ENCODE data around the gene DIAPH2. TPM values are rescaled to one million over a fixed set of nuclear protein-coding genes. Genes with fewer than 3 reads are reported as not detected.

DIAPH2 gene
- total RNA-seq (2021; fragmentation: NEBNext Ultra II Directional; extraction: Animal tissue kit (Norgen Biotek cat#: 25700)) = 10 to 100 TPM; 10.1 to 13.5 (median 11.6) TPM
- long read RNA-seq, partial matches to known transcripts = 4 of 11 reads
- long read RNA-seq, other reads (novel, unspliced or antisense) = 6 of 11 reads

DNA sequence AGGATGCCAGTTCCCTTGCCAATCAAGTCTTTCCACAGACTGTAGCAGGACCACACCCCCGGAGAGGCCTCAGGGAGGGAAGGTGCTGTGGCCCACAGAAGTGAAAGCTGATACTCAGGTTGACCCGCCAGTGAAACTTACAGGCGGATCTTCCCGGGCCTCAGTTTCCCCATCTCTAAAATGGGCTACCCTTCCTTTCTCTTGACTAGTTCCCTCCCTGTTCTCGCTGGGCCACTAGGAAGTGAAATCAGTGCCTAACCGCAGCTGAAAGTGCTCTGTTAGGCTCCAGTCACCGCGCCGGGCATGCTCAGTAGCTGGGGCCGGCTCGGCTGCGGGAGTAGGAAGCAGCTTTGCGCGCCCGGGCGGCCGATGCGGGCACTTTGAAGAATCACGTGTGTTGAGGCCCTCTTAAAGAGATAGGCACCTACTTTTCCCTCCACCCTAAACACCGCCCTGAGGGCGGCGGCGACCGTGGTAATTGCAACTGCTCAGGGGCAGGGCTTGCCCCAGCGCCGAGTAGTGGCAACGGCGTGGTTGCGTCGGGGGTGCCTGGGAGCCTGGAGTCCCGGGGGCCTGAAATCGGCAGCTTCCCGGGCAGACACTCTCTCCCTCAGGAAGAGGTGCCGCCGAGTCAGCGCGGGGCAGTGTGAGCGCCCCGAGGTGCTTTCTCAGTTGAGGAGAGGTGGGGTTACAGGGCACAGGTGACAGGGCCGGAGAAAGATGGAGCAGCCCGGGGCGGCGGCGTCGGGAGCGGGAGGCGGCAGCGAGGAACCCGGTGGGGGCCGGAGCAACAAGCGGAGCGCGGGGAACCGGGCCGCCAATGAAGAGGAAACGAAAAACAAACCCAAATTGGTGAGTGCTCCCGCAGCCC is at the start of gene DIAPH2:
Gene DIAPH2, plus strand, starts transcription at position 504 of the 871 bp plus-strand sequence.
- Mint-ChIP-seq H3K27me3 (ENCODE audit: insufficient read depth) (peaks cover 3% of the 10 kb centered on the region), H3K4me1 (ENCODE audit: low read depth) (peaks cover 20% of the 10 kb centered on the region), H3K9me3 (no peaks in the 10 kb centered on the region), H3K27ac (peak within 1 kb of the TSS; percentile 91), H3K4me3 (peak within 1 kb of the TSS; percentile 96), H3K36me3 (ENCODE audit: low read depth) (peaks cover 6% of the 10 kb centered on the region; the same call in 1 of the 2 replicates)
- TF ChIP-seq, protein P1, sequence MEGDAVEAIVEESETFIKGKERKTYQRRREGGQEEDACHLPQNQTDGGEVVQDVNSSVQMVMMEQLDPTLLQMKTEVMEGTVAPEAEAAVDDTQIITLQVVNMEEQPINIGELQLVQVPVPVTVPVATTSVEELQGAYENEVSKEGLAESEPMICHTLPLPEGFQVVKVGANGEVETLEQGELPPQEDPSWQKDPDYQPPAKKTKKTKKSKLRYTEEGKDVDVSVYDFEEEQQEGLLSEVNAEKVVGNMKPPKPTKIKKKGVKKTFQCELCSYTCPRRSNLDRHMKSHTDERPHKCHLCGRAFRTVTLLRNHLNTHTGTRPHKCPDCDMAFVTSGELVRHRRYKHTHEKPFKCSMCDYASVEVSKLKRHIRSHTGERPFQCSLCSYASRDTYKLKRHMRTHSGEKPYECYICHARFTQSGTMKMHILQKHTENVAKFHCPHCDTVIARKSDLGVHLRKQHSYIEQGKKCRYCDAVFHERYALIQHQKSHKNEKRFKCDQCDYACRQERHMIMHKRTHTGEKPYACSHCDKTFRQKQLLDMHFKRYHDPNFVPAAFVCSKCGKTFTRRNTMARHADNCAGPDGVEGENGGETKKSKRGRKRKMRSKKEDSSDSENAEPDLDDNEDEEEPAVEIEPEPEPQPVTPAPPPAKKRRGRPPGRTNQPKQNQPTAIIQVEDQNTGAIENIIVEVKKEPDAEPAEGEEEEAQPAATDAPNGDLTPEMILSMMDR (IDR thresholded peaks at IDR 0.05) = peak; percentile 26; the same call in 1 of the 2 replicates
- peak; percentile 65 for DNase-seq

GRCh38 chrX:96650023-96650422 is 34.6 kb upstream of the DIAPH2 start:
- no peak overlapping the region for H3K27ac Mint-ChIP-seq

DNA sequence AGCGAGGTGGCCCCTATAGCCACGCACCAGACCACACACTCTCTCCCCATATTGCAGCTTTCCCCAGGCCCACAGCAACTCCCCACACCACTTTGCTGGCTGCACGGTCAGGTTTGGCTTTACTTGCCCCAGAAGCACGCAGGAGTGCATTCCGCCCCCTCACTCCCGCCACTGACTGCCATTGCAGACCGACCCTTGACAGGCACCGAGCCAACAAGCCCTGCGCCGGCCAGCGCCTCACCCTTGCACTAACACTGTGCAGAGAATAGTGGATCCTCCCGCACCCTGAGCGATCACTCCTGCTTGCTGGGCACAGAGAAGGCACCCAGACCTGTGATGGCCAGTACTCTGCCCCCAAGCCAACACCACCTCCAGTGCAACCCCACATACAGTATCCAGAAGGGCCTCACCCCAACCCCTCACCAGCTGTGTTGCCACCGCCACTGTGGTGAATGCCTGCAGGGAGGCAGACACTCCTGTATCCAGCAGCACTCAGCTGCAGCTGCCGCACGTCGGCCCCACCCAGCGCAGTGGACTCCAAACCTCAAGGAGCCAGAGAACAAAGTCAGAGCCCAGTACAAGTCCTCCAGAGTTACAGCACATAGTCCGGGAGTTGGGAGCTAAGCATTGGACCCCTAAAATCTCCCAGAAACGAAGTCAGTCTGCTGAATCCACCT is 28.6 kb upstream of the DIAPH2 start:
- Mint-ChIP-seq H3K4me1 (ENCODE audit: low read depth) (no peaks in the 10 kb centered on the region), H3K27ac (no peak overlapping the region), H3K4me3 (no peak overlapping the region), H3K36me3 (ENCODE audit: low read depth) (no peaks in the 10 kb centered on the region), H3K9me3 (no peaks in the 10 kb centered on the region), H3K27me3 (ENCODE audit: insufficient read depth) (peaks cover 6% of the 10 kb centered on the region)
- DNase-seq = no peak
- TF ChIP-seq, protein P1 (IDR thresholded peaks at IDR 0.05) = no peak

More at GRCh38 chrX:96650023-96650422, 34.6 kb upstream of the DIAPH2 start:
- Mint-ChIP-seq H3K27me3 (ENCODE audit: insufficient read depth) (peaks cover 11% of the 10 kb centered on the region), H3K9me3 (no peaks in the 10 kb centered on the region), H3K4me3 (no peak overlapping the region), H3K36me3 (ENCODE audit: low read depth) (no peaks in the 10 kb centered on the region), H3K4me1 (ENCODE audit: low read depth) (no peaks in the 10 kb centered on the region)
- DNase-seq = no peak
- TF ChIP-seq, protein P1 (IDR thresholded peaks at IDR 0.05) = no peak

GRCh38 chrX:96682516-96682915 is 2.1 kb upstream of the DIAPH2 start:
- no peaks in the 10 kb centered on the region for H3K36me3 Mint-ChIP-seq (ENCODE audit: low read depth)
- H3K4me3 Mint-ChIP-seq = no peak overlapping the region
- no peak overlapping the region for H3K27ac Mint-ChIP-seq
- H3K9me3 Mint-ChIP-seq = no peaks in the 10 kb centered on the region
- TF ChIP-seq, protein P1 (IDR thresholded peaks at IDR 0.05) = no peak
- DNase-seq = no peak
- peaks cover 12% of the 10 kb centered on the region for H3K4me1 Mint-ChIP-seq (ENCODE audit: low read depth)
- H3K27me3 Mint-ChIP-seq (ENCODE audit: insufficient read depth) = peaks cover 3% of the 10 kb centered on the region

- TF ChIP-seq, protein P1 (IDR thresholded peaks at IDR 0.05) = no peak
- DNase-seq = no peak
- H3K27me3 Mint-ChIP-seq (ENCODE audit: insufficient read depth) = peaks cover 3% of the 10 kb centered on the region
- peaks cover 2% of the 10 kb centered on the region; the same call in 1 of the 2 replicates for H3K36me3 Mint-ChIP-seq (ENCODE audit: low read depth)
- H3K4me3 Mint-ChIP-seq = peak overlapping the region; percentile 96
- H3K4me1 Mint-ChIP-seq (ENCODE audit: low read depth) = peaks cover 14% of the 10 kb centered on the region
- peak overlapping the region; percentile 91; the same call in 1 of the 2 replicates for H3K27ac Mint-ChIP-seq
- H3K9me3 Mint-ChIP-seq = no peaks in the 10 kb centered on the region
These were observed 674 bp upstream of the DIAPH2 start for GRCh38 chrX:96683997-96684338.
